Ecto neural progenitor cell (in vitro differentiated cells): Measurements from ENCODE around the gene GSTT2B.
"Not testable (repeated sequence)": the region's sequence is repeated elsewhere in the genome, so short reads cannot be mapped to it uniquely, and the experiment has no call there.

ENCODE experiments used
- DNase-seq: peaks from one replicate; pipeline ENCODE4 v3.0.0-alpha.2; 2018; ENCODE audit warnings: low spot score

GSTT2B gene, protein sequence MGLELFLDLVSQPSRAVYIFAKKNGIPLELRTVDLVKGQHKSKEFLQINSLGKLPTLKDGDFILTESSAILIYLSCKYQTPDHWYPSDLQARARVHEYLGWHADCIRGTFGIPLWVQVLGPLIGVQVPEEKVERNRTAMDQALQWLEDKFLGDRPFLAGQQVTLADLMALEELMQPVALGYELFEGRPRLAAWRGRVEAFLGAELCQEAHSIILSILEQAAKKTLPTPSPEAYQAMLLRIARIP

DNA sequence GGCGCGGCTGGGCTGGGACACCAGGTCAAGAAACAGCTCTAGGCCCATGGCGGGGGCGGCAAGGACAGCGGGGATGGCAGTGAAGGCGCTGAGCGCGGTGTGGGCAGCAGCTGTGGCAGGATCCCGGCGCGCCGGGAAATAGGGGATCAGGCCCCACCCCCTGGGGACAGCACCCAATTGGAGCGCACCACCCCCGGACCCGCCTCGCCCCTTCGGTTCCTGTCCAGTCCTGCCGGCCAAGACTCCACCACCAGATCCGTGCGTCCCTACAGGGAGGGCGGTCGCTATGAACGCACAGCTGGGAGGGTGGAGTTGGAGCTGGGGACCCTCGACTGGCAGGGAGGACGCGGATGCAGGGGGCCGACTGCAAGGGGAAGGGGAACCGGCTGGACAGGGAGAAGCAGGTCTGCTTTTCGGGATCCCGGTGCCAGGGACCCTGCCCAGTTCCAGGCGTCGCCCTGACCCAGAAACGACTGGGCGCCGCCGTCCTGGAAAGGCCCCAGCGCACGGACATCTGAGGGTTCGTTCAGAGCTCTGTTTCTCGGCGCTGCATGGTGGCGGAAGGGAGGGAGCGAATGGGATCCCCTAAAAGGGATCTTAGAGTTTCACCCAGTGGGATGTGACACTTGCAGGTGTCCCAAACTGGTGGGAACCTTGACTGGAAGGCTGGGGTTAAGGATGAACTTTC is at the start of gene GSTT2B:
Gene GSTT2B, minus strand, starts transcription at position 112 of the 688 bp plus-strand sequence. Its CDS starts 64 bp downstream, at position 48.
- not testable (repeated sequence) for DNase-seq

GRCh38 chr22:24010018-24010391 is 49.0 kb upstream of the GSTT2B start:
- no peak for DNase-seq

DNA sequence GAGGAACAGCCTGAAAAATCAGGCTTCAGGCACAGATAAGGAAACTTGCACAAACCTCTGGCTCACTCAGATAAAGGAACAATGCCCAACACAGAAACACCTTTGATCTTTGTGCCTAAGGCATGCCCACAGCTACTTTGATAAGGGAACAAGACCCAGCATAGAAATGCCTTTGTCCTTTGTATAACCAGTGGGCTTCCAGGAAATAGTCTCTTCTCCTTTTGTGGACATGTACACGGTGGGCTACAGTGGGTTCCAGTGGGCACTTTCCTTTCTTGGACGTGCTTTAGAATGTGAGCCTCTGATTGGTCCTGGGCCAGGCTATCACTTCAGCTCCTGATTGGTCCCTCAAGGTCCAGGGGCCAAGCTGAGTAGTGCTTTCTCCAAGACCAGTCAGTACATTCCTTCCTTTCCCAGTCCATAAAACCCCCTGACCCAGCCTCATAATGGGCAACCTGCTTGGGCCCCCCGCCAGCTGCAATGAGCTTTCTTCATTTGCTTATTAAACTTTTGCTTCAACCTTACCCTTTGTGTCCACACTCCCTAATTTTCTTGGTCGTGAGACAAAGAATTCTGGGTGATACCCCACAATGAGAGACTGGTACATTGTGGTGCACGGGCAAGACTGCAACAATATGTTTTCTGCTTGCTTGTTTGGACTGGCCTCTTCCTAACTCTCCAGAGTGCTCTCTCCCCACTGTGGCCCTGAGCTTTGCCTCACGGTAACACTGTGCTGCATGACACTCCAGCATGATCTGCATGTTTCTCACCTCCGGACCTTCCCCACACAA is 48.4 kb upstream of the GSTT2B start:
- no peak for DNase-seq

- DNase-seq, result no peak
Measured at GRCh38 chr22:24008381-24009226, 47.6 kb upstream of the GSTT2B start.

- no peak for DNase-seq
Measured at GRCh38 chr22:24008022-24008283, 47.0 kb upstream of the GSTT2B start.

GRCh38 chr22:24007253-24008021 is 46.4 kb upstream of the GSTT2B start:
- DNase-seq, result no peak

GRCh38 chr22:24006914-24007214 is 45.9 kb upstream of the GSTT2B start:
- DNase-seq, result no peak

GRCh38 chr22:24006207-24006913 is 45.4 kb upstream of the GSTT2B start:
- no peak for DNase-seq

DNA sequence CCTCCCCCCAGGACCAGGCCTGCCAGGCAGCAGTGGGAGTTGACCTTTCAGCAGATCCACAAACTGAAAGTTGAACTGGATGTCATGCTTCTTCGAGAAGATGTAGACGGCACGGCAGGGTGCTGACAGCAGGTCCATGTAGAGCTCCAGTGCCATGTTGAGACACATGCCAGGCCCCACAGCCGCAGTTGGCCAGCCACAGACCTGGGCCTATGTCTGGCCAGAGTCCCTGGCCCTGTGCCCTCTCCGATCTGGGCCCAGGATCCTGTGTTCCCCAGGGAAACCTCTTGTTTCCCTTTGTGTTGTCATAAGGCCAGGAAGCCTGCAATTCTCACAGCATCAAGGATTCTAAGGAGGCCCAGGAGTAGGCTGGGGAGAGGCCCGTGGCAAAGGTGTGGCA is 44.2 kb upstream of the GSTT2B start, which contains the start of gene GSTT4:
Gene GSTT4, minus strand, starts transcription at position 253 of the 400 bp plus-strand sequence. Its CDS starts 97 bp downstream, at position 156.
- DNase-seq, result no peak

DNA sequence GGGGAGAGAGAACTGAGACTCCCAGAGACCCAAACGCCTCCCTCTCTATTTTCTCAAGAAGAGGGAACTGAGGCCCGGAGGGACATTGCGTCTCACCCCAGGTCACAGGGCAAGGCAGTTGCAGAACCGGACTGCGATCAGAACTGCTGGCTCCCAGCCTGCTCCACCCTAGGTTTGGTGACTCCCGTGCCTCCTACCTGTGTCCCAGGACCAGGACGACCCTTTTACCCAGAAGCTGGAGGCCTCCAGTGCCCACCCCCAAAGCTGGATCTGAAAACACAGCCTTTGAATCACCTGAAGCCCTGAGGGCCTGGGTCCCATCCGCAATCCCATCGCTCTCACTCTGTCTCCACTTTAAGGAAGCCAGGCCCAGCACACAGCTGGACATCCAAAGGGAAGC is 42.9 kb upstream of the GSTT2B start:
- DNase-seq, result no peak

DNA sequence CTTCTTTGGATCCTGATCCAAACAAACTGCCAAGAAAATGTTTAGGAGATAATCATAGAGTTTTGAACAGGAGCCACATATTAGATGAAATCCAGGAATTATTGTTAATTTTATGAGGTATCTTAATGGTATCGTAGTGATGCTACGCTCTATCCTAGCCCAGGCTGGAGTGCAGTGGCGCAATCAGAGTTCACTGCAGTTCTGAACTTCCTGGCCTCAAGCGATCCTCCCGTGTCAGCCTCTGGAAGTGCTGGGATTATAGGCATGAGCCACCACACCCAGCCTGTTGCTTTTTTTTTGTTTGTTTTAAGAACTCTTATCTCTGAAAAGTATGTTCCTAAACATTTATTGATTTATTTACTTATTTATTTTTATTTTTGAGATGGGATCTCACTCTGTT is 41.9 kb upstream of the GSTT2B start:
- no peak for DNase-seq

DNA sequence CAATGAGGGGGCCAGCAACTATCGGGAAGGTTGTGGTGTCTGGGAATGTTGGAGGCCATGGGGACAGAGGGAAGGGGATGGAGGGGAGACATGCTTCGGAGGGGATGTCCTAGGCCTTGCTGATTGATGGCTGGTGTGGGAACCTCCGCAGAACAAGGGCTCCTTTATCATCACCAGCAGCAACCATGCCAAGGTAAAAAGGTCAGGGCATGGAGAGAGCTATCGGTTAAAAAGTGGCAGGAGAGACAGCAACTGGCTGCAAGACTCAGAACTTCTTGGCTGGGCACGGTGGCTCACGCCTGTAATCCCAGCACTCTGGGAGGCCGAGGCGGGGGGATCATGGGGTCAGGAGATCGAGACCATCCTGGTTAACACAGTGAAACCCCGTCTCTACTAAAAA is 41.3 kb upstream of the GSTT2B start:
- DNase-seq, result no peak

DNA sequence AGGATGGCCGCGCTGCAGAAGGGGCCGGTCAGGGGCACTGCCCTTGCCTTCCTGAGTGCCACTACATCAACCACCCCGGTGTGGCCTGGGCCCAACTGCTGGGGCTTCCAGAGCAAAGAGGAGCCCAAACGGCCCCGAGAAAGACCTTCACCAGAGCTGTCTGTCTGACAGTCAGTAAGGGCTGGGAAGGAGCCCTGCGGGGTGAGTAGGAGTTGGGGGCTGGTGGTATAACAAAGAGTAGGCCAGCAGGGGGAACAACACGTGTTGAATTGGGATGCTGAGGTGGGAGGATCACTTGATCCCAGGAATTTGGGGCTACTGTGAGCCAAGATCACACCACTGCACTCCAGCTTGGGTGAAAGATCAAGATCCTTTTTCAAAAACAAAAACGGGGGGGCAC is 40.3 kb upstream of the GSTT2B start:
- DNase-seq, result no peak

DNA sequence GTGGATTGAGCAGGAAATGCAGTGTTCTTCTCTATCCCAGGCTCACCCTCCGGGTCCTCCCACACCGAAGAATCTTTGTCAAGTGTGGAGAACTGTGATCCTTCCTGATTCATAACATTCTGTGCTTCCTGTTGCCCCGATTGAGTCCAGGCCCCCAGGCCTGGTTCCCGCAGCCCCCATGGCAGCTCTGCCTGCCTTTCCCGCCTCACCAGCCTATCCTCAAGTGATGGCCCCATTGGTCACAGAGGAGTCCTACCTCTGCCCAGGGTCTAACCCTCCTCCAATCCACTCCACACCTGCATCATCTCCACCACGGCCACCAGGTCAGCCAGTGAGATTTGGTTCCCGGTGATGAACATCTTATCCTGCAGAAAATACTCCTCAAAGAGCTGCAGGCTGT is 38.8 kb upstream of the GSTT2B start:
- not testable (repeated sequence) for DNase-seq

DNA sequence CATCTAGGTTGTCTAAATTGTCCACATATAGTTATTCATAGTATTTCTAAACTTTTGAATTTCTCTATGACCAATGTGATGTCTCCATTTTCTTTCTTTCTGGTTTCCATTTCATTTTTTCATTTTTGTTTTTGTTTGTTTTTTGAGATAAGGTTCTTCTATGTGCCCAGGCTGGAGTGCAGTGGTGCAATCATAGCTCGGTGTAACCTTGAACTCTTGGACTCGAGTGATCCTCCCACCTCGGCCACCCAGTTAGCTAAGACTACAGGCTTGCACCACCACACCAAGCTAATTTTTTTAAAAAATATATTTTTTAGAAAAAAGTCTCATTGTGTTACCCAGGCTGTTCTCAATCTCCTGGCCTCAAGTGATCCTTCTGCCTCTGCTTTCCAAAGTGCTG is 36.1 kb upstream of the GSTT2B start:
- no peak for DNase-seq

- DNase-seq, result not testable (repeated sequence)
Measured at GRCh38 chr22:23993581-23994177, 32.7 kb upstream of the GSTT2B start.

- DNase-seq, result not testable (repeated sequence)
Measured at GRCh38 chr22:23993080-23993479, 32.1 kb upstream of the GSTT2B start.

DNA sequence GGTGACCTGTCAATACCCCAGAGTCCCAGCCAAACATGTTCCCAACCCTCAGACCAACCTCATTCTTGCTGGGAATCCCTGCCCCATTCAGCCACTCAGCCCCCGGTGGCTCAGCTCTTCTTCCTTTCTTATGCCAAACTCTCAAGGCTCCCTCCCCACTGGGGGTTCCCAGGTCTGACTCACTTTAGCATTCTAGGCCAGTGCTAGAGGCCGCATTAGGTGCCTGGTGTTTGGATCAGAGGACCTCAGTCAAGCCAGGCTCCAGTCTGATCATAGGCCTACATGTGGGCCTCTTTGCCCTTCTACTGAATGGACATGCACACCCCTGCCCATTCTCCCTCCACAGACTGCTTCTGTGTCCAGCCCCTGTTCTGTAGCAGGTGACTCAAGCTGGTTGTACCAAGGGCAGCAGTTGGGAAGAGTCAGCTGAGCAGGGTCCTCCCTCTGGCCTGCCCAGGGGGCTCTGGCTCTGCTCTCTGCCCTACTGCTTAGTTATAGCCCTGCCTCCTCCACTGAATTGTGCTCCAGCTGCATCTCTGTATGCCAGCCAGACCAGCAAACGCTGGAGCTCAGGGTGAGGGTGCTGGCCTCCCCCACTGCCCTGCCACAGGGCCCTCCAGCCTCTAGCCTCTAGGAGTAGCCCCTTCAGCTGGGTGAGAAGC is 28.7 kb upstream of the GSTT2B start:
- not testable (repeated sequence) for DNase-seq

- not testable (repeated sequence) for DNase-seq
Measured at GRCh38 chr22:23986538-23987178, 25.7 kb upstream of the GSTT2B start.
